NCI-H345 treated with DMSO at 0.1 percent for 48 hours (cell line): ENCODE measurements around the gene TACR2.

ENCODE experiments used
- DNase-seq: peaks from one replicate; lab custom pipeline; 2025; ENCODE audit not compliant: unreplicated experiment; lab: John Stamatoyannopoulos, UW

TACR2 gene

GRCh38 chr10:69416695-69417094 is at the start of gene TACR2:
Gene TACR2 (minus strand): TSS chr10:69416918. CDS start chr10:69416323, 595 bp downstream.
- DNase-seq, result no peak

DNA sequence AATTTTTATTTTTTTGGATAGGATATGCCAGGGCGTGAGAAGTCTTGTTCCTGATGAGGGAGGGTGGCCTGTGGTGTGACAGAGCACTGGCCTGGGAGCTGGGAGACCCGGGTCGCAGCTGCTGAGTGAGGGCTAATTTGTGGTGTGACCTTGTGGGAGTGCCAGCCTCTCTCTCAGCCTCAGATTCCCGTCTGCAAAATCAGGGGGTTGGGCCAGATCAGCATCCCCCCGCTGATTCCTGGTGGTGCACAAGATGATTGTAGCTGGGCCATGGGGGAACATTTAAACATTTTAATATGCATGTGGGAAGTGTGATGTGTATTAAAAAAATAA is 49.4 kb upstream of the TACR2 start:
- no peak for DNase-seq

DNA sequence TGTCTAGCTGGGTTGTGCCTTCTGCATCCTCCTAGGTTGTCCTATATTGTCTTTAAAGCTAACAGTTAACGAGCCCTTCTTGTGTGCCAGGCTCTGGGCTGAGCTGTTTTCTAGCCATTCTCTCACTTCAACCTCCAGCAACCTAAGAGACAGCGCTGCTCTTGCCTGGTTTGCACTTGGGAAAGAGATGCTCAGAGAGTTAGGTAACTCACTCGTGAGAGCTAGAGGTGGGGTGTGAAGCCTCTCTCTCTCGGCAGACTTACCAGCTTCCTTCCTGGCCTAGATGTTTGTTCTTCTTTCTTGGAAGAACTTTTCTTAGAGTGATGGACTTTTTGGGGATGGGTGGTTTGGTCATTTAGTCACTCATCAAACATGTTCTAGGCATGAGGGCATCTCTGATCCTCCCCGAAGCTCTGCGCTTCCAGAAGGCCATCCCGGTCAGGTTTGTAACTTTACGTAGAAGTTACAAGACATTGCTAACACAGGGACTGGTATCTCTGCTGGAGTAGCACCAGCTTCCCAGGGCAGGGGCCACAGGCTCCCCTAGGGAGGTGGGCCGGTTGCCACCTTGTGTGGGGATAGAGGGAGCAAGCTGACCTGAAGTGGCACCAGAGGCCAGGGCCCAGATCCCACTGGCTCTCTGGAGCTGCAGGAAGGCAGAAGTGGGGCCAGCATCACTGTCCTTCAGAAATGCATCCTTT is 48.9 kb upstream of the TACR2 start:
- DNase-seq, result no peak

GRCh38 chr10:69464801-69465401 is 48.2 kb upstream of the TACR2 start:
- no peak for DNase-seq

DNA sequence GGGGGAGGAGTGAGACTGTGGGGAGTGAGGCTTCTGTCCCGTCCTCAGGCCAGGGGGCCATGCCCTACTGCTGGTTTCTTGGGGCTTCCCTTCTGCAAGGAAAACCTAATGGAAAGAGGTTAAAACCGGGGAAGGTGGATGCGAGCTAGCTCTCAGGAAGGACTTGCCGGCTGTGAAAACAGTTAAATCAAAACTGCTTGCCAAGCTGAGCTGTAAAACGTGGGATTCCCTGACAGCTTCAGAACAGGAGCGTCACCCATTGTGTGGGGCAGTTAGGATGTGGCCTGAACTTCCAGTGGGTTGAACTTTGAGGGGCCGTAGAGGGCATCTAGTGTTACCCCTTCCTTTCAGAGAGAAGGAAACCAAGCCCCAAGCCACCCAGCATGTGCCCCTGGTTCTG is 47.7 kb upstream of the TACR2 start:
- DNase-seq, result no peak

GRCh38 chr10:69463886-69464285 is 47.2 kb upstream of the TACR2 start:
- DNase-seq, result no peak

DNA sequence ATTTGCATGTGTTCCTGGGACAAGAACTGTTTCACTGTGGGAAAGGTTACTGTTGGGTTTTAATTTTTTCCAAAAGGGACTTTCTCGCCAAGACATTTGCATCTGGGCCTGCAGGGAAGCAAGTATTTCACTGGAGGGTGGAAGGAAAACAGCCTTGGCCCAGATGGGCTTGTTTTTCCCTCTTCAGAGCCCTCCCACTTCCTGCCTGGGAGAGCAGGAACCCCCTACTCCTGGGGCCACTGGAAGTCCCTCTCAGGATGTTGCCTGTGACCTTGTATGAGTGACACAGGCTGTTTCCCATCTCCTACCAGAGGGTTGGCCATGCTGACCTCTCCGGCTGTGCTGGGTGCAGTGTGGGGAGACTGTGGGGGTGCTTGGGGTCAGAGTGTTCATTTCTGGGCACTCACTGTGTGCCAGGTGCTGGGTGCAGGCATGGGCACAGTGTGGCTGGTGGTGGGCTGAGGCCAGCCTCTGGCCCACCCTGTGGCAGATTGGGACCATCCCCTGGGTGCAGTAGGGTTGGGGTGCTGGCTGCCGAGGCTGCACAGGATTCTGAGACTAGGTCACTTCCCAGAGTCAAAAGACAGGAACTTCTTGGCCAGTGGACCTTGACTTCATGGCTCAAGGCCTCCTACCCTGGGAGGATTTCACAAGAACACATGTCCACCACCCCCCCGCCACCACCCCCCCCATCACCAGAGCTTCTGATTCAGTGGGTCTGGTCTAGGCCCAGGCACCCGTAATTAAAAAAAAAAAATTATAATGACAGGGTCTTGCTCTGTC is 44.7 kb upstream of the TACR2 start:
- DNase-seq, result no peak

DNA sequence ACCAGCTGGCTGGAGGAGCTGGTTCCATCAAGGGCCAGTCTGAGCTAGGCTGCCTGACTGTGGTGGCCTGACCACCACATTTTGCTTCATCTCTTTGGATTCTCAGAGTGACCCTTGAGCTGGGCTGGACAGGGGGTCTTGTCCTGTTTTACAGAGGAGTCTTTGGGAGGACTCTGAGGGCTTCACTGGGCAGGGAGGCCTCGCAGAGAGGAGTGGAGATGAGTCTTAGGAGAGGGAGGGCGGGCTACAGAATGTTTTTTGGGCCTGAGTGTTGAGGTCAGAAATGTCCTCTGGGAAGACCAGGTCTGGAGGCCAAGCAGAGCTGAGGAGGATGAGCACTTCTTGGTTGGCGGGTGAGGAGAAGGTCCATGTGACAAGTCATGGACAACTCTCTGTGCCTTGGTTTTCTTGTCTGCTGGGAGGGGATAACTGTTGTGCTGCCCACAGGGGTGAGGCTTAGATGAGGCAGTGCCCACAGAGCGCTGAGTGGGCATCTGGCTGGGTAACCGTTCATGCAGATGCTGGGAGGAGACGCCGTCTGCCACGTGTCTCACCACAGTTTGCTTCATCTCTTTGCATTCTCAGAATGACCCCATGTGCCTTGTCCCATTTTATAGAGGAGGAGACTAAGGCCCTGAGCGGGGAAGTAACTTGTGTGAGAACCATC is 44.0 kb upstream of the TACR2 start:
- DNase-seq, result no peak

GRCh38 chr10:69459893-69460575 is 43.3 kb upstream of the TACR2 start:
- DNase-seq, result no peak

DNA sequence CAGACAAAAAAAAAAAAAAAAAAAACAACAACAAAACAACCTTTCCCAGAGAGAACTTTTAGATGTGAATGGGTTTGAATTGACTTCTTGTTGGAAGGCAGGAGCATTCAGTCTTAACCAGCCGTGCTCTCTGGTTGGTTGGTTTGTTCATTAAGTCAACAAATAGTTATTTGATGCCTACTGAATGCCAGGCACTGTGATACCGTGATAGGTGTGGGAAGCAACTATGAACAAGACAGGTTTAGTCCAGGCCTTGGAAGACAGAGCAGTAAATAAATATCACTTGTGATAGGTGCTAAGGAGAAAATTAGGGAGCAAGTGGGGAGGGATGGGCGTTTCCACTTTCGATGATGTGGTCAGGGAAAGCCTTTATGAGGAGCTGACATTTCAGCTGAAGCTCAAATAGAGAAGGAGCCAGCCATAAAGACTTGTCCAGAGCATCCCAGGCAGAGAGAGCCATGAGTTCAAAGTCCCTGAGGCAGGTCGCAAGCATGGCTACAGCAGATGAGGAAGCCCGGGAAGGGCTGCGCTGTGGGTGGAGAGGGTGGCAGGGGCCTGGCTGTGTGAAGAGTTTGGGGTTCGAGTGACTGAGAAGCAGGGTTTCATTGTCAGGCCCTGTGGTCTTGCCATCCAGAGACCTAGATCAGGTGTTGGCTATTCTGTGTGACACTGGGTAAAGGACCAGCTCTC is 42.5 kb upstream of the TACR2 start:
- no peak for DNase-seq

GRCh38 chr10:69458430-69459100 is 41.8 kb upstream of the TACR2 start:
- DNase-seq, result no peak

- no peak for DNase-seq
Observed at GRCh38 chr10:69457771-69458237, 41.1 kb upstream of the TACR2 start.

DNA sequence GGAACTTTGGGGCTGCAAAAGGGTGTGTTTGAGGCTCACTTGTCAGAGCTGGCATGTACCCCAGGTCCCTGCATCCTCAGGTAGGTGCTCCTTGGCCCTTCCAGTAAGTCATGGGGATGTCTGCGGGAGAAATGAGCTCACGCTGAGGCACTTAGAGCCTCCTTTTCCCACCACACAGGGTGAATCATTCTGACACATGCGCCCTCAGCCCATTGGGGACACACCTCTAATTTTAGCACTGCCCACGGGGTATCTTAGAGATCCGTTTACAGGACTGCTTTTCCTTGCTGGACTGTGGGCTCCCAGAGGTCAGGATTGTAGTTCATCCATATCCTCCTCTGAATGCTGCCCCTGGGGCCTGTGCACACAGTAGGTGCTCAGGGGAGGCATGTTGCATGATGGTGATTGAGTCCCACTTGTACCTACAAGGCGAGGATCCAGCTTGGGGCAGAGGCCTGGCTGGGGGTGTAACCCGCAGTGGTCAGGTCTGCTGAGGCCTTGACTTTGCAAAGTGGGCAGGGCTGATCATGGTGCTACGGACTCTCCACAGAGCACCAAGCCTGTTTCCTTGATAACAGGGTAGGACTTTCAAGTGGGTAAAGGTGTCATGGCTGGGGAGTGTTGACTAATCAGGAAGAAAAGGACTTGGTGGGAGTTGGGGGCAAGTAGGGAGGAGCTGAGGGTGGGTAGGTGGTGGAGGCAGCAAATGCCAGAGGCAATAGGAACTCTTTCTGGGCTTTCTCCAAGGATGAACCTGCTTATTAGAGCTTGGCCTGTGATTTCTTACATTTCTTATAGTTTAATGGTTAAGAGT is 40.4 kb upstream of the TACR2 start:
- no peak for DNase-seq

- no peak for DNase-seq
Observed at GRCh38 chr10:69455006-69455763, 38.5 kb upstream of the TACR2 start.

GRCh38 chr10:69453795-69454194 is 37.1 kb upstream of the TACR2 start:
- no peak for DNase-seq

GRCh38 chr10:69452676-69453415 is 36.1 kb upstream of the TACR2 start:
- no peak for DNase-seq

DNA sequence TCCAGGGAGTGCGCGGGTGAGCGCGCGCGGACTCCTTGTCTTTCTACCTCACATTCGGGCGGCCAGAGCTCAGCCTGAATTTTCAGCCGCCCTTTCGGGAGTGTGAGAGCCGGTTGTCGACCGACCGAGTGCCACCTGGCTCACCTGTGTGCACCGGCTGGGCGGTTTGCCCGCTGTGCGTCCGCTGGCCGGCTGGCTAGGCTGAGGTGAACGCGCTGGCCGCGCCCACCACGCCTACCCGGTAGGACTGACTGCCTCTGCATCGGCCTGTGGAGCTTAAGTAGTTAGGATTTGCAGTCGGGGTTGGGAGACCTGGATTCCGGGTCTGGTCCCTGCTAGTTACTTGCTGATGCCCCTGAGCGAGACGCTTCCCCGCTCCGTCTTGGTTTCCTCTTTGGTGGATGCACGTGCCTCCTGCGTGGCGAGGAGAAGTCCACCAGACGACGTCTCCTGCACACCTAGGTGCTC is 35.1 kb upstream of the TACR2 start:
- no peak for DNase-seq
